HG02943 (cell line): Measurements from ENCODE around the gene CDK5R2.
A peak's percentile ranks its signal among the peaks of the same experiment; 100 is the strongest.
"Not testable (repeated sequence)": the region's sequence is repeated elsewhere in the genome, so short reads cannot be mapped to it uniquely, and the experiment has no call there.

ENCODE experiments used
- ATAC-seq: cut with Tn5 transposase; IDR thresholded peaks from one replicate; pipeline ENCODE4 v1.9.1; 2021; ENCODE audit warnings: mild to moderate bottlenecking, low read depth, moderate library complexity; ENCODE audit not compliant: unreplicated experiment

CDK5R2 gene

GRCh38 chr2:218959141-218959731 is at the start of gene CDK5R2:
TSS of gene CDK5R2 (plus strand) at chr2:218959666. CDS start at chr2:218959821, 155 bp downstream.
- peak; percentile 79 for ATAC-seq

- no peak for ATAC-seq
These were observed 48.7 kb upstream of the CDK5R2 start for GRCh38 chr2:218910741-218911140.

- no peak for ATAC-seq
These were observed 39.0 kb upstream of the CDK5R2 start for GRCh38 chr2:218920504-218920903.

- ATAC-seq, result no peak
These were observed 34.7 kb upstream of the CDK5R2 start for GRCh38 chr2:218924757-218925156.

DNA sequence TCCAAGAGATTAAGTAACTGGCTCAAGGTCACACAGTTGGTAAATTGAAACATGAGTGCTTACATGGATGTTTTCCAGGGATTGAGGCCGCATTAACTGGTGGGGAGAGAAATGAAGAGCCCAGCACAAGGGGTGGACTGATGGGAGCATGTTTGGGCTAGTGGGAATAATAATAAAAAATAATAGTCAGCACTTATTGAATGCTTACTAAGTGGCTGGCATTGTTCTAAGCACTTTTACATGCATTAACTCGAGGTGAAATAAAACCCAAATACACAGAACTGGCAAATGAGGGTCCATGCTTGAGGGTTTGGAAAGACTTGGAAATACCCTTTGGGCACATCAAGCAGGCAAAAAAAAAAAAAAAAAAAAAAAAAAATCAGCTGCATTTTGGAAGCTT is 34.0 kb upstream of the CDK5R2 start:
- no peak for ATAC-seq

- ATAC-seq, result no peak
These were observed 32.0 kb upstream of the CDK5R2 start for GRCh38 chr2:218927422-218927821.

GRCh38 chr2:218927876-218928275 is 31.6 kb upstream of the CDK5R2 start:
- ATAC-seq, result no peak

- ATAC-seq, result not testable (repeated sequence)
These were observed 29.0 kb upstream of the CDK5R2 start for GRCh38 chr2:218930488-218930887.

DNA sequence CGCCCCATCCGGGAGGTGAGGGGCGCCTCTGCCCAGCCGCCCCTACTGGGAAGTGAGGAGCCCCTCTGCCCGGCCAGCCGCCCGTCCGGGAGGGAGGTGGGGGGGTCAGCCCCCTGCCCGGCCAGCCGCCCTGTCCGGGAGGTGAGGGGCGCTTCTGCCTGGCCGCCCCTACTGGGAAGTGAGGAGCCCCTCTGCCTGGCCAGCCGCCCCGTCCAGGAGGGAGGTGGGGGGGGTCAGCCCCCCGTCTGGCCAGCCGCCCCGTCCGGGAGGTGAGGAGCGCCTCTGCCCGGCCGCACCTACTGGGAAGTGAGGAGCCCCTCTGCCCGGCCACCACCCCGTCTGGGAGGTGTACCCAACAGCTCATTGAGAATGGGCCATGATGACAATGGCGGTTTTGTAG is 27.7 kb upstream of the CDK5R2 start:
- ATAC-seq, result not testable (repeated sequence)

GRCh38 chr2:218944759-218945404 is 14.6 kb upstream of the CDK5R2 start:
- ATAC-seq, result no peak

DNA sequence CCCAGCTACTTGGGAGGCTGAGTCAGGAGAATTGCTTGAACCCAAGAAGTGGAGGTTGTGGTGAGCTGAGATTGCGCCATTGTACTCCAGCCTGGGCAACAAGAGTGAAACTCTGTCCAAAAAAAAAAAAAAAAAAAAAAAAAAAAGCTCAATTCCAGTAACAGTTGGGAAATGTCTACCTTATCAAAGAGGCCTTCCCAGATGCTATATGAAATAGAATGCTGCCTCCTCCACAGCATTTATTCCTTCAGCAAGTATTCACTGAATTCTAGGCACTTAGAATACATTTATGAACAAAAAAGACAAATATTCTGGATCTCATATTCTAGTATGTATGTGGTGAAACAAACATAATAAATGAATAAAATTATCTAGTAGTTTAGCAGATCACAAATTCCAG is 12.8 kb upstream of the CDK5R2 start:
- ATAC-seq, result no peak

- no peak for ATAC-seq
These were observed 7.3 kb upstream of the CDK5R2 start for GRCh38 chr2:218952160-218952559.

DNA sequence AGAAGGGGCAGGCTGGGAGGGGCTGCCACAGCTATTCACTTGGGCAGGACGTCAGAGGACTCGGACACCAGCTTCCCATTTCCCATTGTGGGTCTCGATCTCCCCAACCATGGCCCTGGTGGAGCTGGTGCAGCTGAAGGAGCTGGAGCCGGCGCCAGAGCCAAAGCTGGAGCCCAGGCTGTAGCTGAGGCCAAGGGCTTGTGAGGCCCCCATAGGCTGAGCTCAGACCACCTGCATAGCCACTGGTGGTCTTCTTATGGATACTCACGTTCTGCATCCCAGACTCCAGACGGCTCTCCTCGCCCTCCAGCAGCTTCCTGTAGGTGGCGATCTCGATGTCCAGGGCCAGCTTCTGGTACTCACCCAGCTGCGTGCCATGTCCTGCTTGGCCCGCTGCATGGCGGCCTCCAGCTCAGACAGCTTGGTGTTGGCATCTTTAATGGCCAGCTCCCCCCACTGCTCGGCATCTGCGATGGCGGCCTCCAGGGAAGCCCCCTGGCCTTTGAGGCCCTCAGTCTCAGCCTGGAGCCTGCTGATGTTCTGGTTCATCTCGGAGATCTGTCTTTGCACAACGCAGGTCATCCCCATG is 6.0 kb upstream of the CDK5R2 start:
- ATAC-seq, result no peak

DNA sequence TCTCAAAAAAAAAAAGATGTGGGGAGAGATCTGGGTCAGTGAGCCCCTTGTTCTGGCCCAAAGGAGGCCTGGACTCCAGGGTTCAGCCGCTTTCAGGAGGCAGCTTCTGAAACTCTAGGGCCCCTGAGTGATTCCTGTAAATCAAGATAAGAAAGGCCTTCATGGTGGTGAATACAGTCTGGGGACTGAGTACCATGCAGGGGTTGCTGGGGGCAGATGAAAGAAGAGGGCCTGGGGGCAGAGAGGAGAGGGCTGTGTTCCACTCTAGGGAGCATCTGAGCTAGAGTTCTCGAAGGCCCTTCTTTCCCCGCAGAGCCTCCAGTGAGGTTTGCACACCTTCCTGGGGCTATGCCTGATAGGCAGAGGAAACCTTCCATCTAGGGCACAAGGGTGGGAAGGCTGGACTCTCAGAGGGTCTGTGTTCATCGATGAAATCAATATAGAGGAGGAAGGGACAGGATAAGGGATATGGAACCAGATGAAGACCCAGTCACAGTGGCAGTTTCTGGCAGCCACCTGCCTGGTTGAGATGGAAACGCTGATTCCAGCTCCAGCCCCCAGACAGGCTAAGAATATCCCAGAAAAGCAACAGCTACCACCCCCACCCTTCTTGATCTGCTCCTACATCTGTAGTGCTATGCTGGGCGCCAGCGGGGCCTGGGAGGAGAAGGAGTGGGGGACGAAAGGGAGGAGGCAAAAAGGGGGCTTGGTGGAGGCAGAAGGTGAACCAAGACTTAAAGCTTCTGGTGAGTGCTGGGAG is 4.7 kb upstream of the CDK5R2 start:
- ATAC-seq, result no peak

GRCh38 chr2:218956039-218956438 is 3.4 kb upstream of the CDK5R2 start:
- ATAC-seq, result no peak

DNA sequence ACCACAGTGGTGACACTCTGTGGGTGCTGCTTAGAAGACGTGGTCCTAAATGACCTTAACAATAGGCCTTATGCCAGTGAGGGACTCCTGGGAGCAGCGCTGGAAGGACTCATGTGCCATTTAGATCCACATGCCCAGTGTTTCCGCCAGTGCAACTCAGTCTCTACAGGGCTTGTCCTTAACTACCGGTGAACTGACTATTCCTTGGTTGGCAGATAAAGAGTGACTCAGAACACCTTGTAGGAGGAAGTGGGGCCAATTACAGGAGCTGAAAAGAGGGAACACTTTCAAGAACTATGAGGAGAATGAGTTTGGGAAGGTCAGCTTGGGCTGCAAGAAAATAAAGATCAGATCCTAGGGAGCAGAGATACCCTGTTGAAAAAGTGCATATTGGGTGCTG is 1.8 kb upstream of the CDK5R2 start:
- no peak for ATAC-seq

- ATAC-seq, result no peak
These were observed 1.2 kb upstream of the CDK5R2 start for GRCh38 chr2:218958276-218958675.

DNA sequence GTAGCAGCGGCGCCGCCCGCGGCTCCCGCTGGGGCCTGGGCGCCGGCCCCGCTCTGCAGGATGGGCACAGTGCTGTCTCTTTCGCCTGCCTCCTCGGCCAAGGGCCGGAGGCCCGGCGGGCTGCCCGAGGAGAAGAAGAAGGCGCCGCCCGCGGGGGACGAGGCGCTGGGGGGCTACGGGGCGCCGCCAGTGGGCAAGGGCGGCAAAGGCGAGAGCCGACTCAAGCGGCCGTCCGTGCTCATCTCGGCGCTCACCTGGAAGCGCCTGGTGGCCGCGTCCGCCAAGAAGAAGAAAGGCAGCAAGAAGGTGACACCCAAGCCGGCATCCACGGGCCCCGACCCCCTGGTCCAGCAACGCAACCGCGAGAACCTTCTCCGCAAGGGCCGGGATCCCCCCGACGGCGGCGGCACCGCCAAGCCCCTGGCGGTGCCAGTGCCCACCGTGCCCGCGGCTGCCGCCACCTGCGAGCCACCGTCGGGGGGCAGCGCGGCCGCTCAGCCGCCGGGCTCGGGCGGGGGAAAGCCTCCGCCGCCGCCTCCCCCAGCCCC is 369 bp downstream of the CDK5R2 start:
- ATAC-seq, result no peak

- ATAC-seq, result no peak
These were observed 1.1 kb downstream of the CDK5R2 start for GRCh38 chr2:218960309-218961165.

GRCh38 chr2:218961229-218961628 is 1.8 kb downstream of the CDK5R2 start:
- ATAC-seq, result no peak
